HUES6 (cell line): ENCODE measurements around the gene TP53BP2.
A peak's percentile ranks its signal among the peaks of the same experiment; 100 is the strongest.
"Not testable (repeated sequence)": the region's sequence is repeated elsewhere in the genome, so short reads cannot be mapped to it uniquely, and the experiment has no call there.

ENCODE experiments used
- H3K27ac ChIP-seq: 2 replicates; pipeline ENCODE4 v1.7.0; 2013; ENCODE audit warnings: low read depth, mild to moderate bottlenecking, low read length, inconsistent platforms
- H3K27me3 ChIP-seq: 2 replicates; pipeline ENCODE4 v1.6.1; 2013; ENCODE audit warnings: low read length; ENCODE audit not compliant: control insufficient read depth, insufficient read depth
- H3K36me3 ChIP-seq: 2 replicates; pipeline ENCODE4 v1.6.1; 2013; ENCODE audit warnings: low read length; ENCODE audit not compliant: control insufficient read depth, insufficient read depth
- H3K4me1 ChIP-seq: 2 replicates; pipeline ENCODE4 v1.6.1; 2013; ENCODE audit warnings: low read length; ENCODE audit not compliant: control insufficient read depth, insufficient read depth
- H3K4me3 ChIP-seq: 2 replicates; pipeline ENCODE4 v1.5.1; 2013; ENCODE audit warnings: low read depth, low read length
- H3K9ac ChIP-seq: one replicate; pipeline ENCODE4 v1.6.1; 2013; ENCODE audit warnings: mild to moderate bottlenecking, low read length
- H3K9me3 ChIP-seq: 2 replicates; pipeline ENCODE4 v1.6.1; 2013; ENCODE audit warnings: low read depth, low read length; ENCODE audit not compliant: control insufficient read depth, insufficient read depth

The TP53BP2 gene

GRCh38 chr1:223737342-223737741 lies 108.4 kb downstream of the TP53BP2 start:
- Histone ChIP-seq H3K27me3 (peaks cover 9% of the 10 kb centered on the region), H3K4me1 (peaks cover 38% of the 10 kb centered on the region), H3K27ac (no peak overlapping the region), H3K4me3 (no peak overlapping the region), H3K9me3 (no peaks in the 10 kb centered on the region), H3K9ac (no peak overlapping the region), H3K36me3 (no peaks in the 10 kb centered on the region)

GRCh38 chr1:223736638-223737037 lies 109.1 kb downstream of the TP53BP2 start:
- Histone ChIP-seq H3K4me1 (peaks cover 44% of the 10 kb centered on the region), H3K27me3 (peaks cover 17% of the 10 kb centered on the region)
- not testable (repeated sequence) for H3K36me3 ChIP-seq, H3K4me3 ChIP-seq, H3K27ac ChIP-seq, H3K9ac ChIP-seq, H3K9me3 ChIP-seq

DNA sequence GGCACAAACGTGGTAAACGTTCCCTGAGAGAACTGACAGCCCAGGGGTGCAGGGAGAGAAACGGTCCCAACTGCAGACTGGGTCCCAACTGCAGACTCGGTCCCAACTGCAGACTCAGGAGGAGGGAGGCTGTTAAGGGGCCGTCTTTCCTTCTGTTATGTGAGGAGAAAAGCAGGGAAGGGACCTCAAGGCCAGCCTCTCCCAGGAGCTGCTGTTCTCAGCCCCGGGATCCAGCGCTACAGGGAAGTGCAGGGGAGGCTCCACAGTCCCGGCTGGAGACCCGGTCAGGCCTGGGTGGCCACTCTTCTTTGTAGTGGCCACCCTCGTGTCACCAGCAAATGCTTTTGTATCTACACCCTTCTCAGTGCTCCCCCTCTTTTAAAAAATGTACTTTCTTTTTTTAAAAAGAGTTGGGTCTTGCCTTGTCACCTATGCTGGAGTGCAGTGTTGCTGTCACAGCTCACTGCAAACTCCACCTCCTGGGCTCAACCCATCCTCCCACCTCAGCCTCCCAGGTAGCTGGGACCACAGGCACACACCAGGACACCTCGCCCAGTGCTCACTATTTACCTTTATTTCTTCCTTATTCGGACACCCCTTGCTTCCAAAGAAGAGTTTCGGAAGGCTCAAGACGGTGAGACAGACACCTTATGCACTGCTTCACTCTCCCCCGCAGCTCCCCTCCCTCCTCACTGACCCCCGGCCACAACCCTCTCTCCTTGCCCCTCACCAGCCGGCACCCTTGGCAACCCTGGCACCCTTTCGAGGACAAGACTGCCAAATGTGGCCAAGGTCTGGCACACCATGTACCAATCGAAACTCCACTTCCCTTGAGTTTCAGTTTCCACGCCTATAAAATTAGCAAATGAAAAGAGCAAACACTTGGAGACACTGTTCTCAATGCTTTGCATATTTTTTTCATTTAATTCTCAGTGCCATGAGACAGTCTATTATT lies 111.6 kb downstream of the TP53BP2 start:
- Histone ChIP-seq H3K36me3 (no peaks in the 10 kb centered on the region), H3K4me1 (peaks cover 59% of the 10 kb centered on the region), H3K27me3 (peaks cover 34% of the 10 kb centered on the region), H3K9me3 (no peaks in the 10 kb centered on the region), H3K4me3 (no peak overlapping the region), H3K9ac (no peak overlapping the region), H3K27ac (no peak overlapping the region)

DNA sequence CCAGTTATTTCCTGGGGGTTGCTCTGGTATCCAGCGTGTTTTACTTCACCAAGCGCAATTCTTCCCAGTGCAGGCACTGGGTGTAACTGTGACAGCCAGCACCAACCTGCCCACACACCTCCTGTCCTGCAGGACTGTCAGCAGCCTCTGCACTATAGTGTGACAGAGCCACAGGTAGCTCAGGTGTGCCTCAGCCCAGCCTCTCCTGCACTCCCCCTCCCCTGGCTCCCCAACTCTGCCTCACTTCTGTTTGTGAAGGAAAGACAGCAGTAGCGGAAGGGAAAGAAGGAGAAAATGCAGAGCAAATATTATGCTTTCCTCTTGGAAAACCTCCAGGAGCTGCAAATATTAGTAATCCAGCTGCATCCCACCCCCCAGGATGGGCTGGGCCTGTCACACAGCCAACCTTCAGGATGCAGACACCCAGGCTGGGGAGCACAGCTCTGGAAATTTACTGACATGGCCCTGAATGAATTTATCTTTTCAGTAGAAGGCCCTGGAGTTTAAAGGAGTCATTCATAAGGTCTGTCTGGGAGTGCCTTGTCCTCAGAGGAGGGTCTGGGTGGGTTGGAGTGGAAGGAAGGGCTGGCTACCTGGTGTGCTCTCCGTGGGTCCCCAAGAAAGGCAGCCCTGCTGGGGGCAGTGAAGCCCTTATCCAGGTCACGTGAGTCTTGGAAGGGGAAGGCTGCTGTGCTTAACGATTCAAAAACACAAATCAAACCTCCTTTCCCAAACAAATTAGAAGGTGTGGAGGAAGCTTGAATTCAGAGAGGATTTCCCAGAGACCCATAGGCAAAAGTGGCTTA lies 112.6 kb downstream of the TP53BP2 start:
- Histone ChIP-seq H3K36me3 (peaks cover 5% of the 10 kb centered on the region; the same call in 1 of the 2 replicates), H3K9ac (peak overlapping the region; percentile 26), H3K27ac (no peak overlapping the region), H3K9me3 (no peaks in the 10 kb centered on the region), H3K4me3 (no peak overlapping the region), H3K4me1 (peaks cover 59% of the 10 kb centered on the region), H3K27me3 (peaks cover 43% of the 10 kb centered on the region)

DNA sequence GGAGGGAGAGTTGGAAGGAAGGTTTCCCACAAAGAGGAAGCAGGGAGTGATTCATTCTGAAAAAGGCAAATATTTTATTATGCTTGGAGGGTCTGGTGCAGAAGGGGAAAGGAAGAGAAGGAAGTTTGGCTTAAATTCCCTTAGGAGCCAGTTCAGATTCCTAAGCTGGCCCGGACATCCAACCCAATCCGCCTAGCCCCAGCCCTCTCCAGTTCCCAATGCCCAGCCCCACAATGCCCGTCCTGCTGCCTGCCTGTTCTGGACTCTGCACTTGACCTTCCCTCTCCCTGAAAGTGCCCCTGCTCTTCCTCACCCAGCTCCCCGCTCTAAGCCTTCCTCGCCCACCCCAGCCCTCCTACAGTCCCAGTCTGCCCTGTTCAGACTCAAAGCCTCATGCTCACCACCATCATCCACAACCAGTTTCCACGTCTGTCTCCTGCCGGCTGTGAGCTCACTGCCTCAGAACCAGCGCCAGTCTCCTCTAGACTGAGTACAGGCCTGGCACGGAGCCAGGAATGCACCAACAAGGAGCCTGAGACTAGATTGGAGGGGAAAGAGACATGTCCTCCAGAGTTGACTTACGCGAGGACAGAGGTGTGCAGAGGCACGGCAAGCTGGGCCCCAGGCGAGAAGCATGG lies 114.5 kb downstream of the TP53BP2 start:
- no peak overlapping the region for H3K9ac ChIP-seq
- H3K9me3 ChIP-seq = no peaks in the 10 kb centered on the region
- H3K27me3 ChIP-seq = peaks cover 56% of the 10 kb centered on the region
- H3K27ac ChIP-seq = no peak overlapping the region
- H3K4me1 ChIP-seq = peaks cover 74% of the 10 kb centered on the region
- no peak overlapping the region for H3K4me3 ChIP-seq
- peaks cover 8% of the 10 kb centered on the region; the same call in 1 of the 2 replicates for H3K36me3 ChIP-seq

- H3K4me1 ChIP-seq = peaks cover 80% of the 10 kb centered on the region
- H3K9me3 ChIP-seq = no peaks in the 10 kb centered on the region
- H3K4me3 ChIP-seq = no peak overlapping the region
- no peak overlapping the region for H3K27ac ChIP-seq
- H3K36me3 ChIP-seq = peaks cover 8% of the 10 kb centered on the region; the same call in 1 of the 2 replicates
- peaks cover 57% of the 10 kb centered on the region for H3K27me3 ChIP-seq
- H3K9ac ChIP-seq = no peak overlapping the region
These were observed 115.1 kb downstream of the TP53BP2 start for GRCh38 chr1:223730479-223731132.

DNA sequence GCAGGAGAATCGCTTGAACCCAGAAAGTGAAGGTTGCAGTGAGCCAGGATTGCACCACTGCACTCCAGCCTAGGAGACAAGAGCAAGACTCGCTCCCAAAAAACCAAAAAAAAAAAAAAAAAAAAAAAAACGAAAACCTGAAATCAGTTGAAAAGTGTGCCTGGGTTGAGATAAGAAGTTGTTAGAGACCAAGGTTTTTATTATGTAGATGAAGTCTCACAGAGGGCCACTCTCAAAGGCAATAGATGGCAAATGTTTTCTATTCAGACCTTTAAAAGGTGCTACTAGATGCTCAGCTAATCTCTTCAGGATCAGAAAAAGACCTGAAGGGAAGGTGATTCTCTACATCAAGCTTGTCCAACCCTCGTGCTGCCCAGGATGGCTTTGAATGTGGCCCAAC lies 115.8 kb downstream of the TP53BP2 start:
- H3K4me1 ChIP-seq = peaks cover 80% of the 10 kb centered on the region
- H3K9ac ChIP-seq = no peak overlapping the region
- no peaks in the 10 kb centered on the region for H3K9me3 ChIP-seq
- no peak overlapping the region for H3K27ac ChIP-seq
- peaks cover 8% of the 10 kb centered on the region; the same call in 1 of the 2 replicates for H3K36me3 ChIP-seq
- peaks cover 62% of the 10 kb centered on the region for H3K27me3 ChIP-seq
- no peak overlapping the region for H3K4me3 ChIP-seq
